ENCODE measurements around the gene ZNF408. TPM values are rescaled to one million over a fixed set of nuclear protein-coding genes. Genes with fewer than 3 reads are reported as not detected.
A peak's percentile ranks its signal among the peaks of the same experiment; 100 is the strongest.

ZNF408 gene
- total and polyA plus RNA-seq, 7 donors = 5.0 to 15.0 (median 9.9) TPM

DNA sequence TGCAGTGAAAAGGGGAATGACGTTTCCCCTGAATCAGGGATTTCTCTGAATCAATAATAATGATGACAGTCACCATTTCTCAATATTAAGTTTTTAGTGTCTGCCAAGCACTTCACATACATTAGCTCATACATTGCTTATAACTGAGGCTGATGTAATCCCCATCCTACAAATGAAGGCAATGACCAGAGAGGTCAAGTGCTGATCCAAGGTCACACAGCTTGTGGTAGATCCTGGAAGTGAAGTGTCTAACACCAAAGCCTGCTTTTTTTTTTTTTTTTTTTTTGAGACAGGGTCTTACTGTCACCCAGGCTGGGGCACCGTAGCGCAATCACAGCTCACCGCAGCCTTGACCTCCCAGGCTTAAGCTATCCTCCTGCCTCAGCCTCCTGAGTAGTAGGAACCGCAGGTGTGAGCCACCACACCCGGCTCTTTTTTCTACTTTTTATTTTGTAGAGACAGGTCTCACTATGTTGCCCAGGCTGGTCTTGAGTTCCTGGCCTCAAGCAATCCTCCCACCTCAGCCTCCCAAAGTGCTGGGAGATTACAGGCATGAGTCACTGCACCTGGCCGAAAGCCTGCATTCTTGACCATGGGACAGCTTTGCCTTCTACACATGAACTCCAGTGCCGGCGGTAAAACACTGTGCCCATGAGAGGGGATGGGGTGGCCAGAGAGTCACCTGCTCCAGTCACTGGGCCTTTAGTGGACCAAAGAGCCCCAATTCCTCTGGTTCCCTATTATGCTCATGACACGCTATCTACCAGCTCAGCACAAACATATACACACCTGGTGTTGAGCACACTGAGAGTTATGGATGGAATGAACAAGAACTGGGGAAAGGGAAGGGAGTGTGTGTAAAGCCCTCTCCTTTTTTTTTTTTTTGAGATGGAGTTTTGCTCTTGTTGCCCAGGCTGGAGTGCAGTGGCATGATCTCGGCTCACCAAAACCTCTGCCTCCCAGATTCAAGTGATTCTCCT lies 17.8 kb upstream of the ZNF408 start:
- peaks cover 28% of the 10 kb centered on the region for H3K4me1 ChIP-seq
- intact Hi-C loops (cut with DNase I) = no loop called here
- 83 to 89% (median 85%) methylated on average over 11 of the region's 11 CpGs for WGBS, 3 donors
- TF ChIP-seq, protein P1, sequence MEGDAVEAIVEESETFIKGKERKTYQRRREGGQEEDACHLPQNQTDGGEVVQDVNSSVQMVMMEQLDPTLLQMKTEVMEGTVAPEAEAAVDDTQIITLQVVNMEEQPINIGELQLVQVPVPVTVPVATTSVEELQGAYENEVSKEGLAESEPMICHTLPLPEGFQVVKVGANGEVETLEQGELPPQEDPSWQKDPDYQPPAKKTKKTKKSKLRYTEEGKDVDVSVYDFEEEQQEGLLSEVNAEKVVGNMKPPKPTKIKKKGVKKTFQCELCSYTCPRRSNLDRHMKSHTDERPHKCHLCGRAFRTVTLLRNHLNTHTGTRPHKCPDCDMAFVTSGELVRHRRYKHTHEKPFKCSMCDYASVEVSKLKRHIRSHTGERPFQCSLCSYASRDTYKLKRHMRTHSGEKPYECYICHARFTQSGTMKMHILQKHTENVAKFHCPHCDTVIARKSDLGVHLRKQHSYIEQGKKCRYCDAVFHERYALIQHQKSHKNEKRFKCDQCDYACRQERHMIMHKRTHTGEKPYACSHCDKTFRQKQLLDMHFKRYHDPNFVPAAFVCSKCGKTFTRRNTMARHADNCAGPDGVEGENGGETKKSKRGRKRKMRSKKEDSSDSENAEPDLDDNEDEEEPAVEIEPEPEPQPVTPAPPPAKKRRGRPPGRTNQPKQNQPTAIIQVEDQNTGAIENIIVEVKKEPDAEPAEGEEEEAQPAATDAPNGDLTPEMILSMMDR (IDR thresholded peaks at IDR 0.05) = no peak
- H3K4me3 ChIP-seq = no peak overlapping the region
- no peaks in the 10 kb centered on the region for H3K9me3 ChIP-seq
- peak in 3 of 4 donors; percentile 22 to 28 (median 25) for ATAC-seq
- peaks cover 0 to 67% of the 10 kb centered on the region in 2 donors for H3K36me3 ChIP-seq (ENCODE audit: insufficient read depth in 1 of 2, low read depth in 1 of 2)
- peak overlapping the region; percentile 75 for H3K27ac ChIP-seq
- DNase-seq = no peak
- no peaks in the 10 kb centered on the region for H3K27me3 ChIP-seq (ENCODE audit: insufficient read depth in 3 of 3, low read length in 2 of 3)

DNA sequence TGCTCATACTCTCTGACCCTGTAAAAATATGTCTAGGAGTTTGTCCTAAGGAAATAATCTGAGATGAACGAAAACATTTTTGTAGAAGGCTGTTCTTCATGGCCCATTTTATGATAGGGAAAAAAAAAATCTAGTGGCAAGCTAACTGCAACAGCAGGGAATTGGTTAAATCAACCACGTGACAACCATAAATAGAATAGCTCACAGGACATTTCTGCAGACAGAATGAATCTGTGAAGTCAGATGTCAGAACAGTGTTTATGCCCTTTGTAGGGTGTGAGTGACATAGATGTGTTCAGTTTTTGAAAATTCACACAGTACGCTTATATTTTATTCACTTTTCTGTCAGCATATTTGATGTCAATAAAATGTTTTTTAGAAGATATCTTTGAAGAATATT lies 16.5 kb upstream of the ZNF408 start:
- H3K4me3 ChIP-seq = no peak overlapping the region
- intact Hi-C loops (cut with DNase I) = no loop called here
- peak overlapping the region; percentile 75 for H3K27ac ChIP-seq
- no peak for DNase-seq
- H3K27me3 ChIP-seq (ENCODE audit: insufficient read depth in 3 of 3, low read length in 2 of 3) = no peaks in the 10 kb centered on the region
- H3K4me1 ChIP-seq = peaks cover 28% of the 10 kb centered on the region
- 59 to 60% (median 60%) methylated on average over 3 of the region's 3 CpGs for WGBS, 3 donors
- no peaks in the 10 kb centered on the region for H3K9me3 ChIP-seq
- peaks cover 0 to 65% of the 10 kb centered on the region in 2 donors for H3K36me3 ChIP-seq (ENCODE audit: insufficient read depth in 1 of 2, low read depth in 1 of 2)
- ATAC-seq = peak; percentile 55 to 84 (median 72)
- TF ChIP-seq, protein P1 (IDR thresholded peaks at IDR 0.05) = no peak

DNA sequence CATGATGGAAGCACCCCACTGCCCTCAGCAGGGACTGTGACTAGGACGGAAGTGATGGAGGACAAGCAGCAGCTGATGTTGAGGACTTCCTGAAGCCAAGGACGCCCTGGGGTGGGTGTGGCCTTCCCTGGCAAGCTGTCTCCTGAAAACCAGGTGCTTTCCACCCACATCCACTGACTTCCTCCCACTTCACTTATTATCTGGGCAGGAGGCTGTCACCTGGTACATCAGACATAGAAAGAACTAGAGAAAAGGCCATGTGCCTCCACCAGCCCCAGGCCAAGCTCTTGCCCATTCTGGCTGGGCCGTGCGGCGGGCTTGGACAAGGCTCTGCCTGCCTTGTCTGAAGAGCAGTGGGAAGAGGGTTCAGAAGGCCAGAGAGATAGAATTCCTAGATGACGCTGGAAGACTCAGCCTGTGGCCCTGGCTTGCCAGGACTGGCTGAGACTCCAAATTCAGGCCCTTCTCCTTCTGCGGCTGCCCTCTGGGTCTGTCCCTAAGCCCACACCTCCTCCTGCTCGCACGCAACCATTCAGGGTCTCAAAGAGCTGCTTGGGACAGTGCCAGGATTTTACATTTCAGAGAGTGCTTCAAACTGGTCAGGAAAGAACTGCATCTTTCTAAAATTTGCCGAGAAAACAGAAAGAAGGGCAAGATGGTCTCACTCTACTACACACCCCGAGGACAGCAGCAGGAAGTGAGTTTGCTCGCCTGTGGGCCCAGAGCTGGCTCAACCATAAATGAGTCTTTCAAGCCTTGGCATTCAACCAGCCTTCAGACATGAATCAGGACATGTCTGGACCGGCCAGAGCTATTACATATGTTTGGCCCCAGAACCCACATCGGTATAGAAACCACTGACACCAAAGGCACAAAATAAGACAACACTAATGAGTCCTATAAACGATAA lies 13.7 kb upstream of the ZNF408 start:
- Histone ChIP-seq H3K27me3 (ENCODE audit: insufficient read depth in 3 of 3, low read length in 2 of 3) (no peaks in the 10 kb centered on the region), H3K9me3 (no peaks in the 10 kb centered on the region), H3K4me3 (no peak overlapping the region), H3K36me3 (ENCODE audit: insufficient read depth in 1 of 2, low read depth in 1 of 2) (peaks cover 0 to 57% of the 10 kb centered on the region in 2 donors), H3K27ac (peak overlapping the region; percentile 74), H3K4me1 (peaks cover 28% of the 10 kb centered on the region)
- DNase-seq (no peak), ATAC-seq (peak in 2 of 4 donors; percentile 8 to 55)
- WGBS, 3 donors = 55 to 74% (median 58%) methylated on average over 15 of the region's 15 CpGs
- TF ChIP-seq, protein P1 (IDR thresholded peaks at IDR 0.05) = no peak
- intact Hi-C loops (cut with DNase I) = no loop called here

DNA sequence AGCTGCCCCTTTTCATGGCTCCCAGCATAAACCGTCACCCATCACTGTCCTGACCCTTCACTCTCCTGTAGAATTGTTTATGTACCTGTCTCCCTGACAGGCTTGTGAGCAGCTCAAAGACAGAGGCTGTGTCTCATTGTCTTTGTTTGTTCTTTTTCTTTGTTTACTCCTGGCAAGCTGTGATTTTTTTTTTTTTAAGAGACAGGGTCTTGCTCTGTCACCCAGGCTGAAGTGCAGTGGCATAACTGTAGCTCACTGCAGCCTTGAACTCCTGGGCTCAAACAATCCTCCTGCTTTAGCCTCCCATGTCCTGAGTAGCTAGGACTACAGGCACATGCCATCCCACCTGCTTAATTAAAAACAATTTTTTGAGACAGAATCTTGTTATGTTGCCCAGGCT lies 10.1 kb upstream of the ZNF408 start:
- ATAC-seq (no peak), DNase-seq (no peak)
- H3K36me3 ChIP-seq (ENCODE audit: insufficient read depth in 1 of 2, low read depth in 1 of 2) = peaks cover 3 to 88% of the 10 kb centered on the region in 2 donors
- no peaks in the 10 kb centered on the region for H3K27me3 ChIP-seq (ENCODE audit: insufficient read depth in 3 of 3, low read length in 2 of 3)
- H3K9me3 ChIP-seq = no peaks in the 10 kb centered on the region
- no peak overlapping the region for H3K4me3 ChIP-seq
- TF ChIP-seq, protein P1 (IDR thresholded peaks at IDR 0.05) = no peak
- intact Hi-C loops (cut with DNase I) = no loop called here
- peaks cover 10% of the 10 kb centered on the region for H3K4me1 ChIP-seq
- WGBS, 3 donors = 81 to 100% (median 98%) methylated on average over 1 of the region's 1 CpG
- H3K27ac ChIP-seq = no peak overlapping the region

Data from psoas muscle (tissue), 8 donors.